SK-N-MC (cell line): ENCODE data around the gene TTC19.

Source experiments
- EZH2 ChIP-seq: fragments of 200-600 bp; sonication (generic); IDR thresholded peaks from one replicate; pipeline ENCODE4 v1.6.1; 2017; ENCODE audit warnings: antibody characterized with exemption
- FOXP2 ChIP-seq: optimal IDR thresholded peaks from 2 replicates; pipeline ENCODE3; 2011; ENCODE audit warnings: mild to moderate bottlenecking, moderate library complexity; ENCODE audit not compliant: insufficient read depth; ENCODE audit errors: extremely low read length, control extremely low read depth
- POLR2AphosphoS5 ChIP-seq: IDR thresholded peaks from 2 replicates; pipeline ENCODE4 v1.6.1; 2012; ENCODE audit warnings: mild to moderate bottlenecking, low read depth, low read length, borderline replicate concordance

- no peak for TF ChIP-seq POLR2AphosphoS5
- no peak for TF ChIP-seq EZH2
- no peak for TF ChIP-seq FOXP2
Observed at GRCh38 chr17:15998031-15998562, 1.5 kb upstream of the TTC19 start.
